HepG2 (cell line): Measurements from ENCODE around the gene EMC9. TPM values are rescaled to one million over a fixed set of nuclear protein-coding genes. Genes with fewer than 3 reads are reported as not detected.

Source experiments
- BORCS8-MEF2B ChIP-seq: sonication (generic); formaldehyde crosslinking; IDR thresholded peaks from 2 replicates; pipeline ENCODE4 v1.8.0; 2022; ENCODE audit warnings: mild to moderate bottlenecking, missing genetic modification reagents
- CENPX ChIP-seq: sonication (generic); formaldehyde crosslinking; IDR thresholded peaks from 2 replicates; pipeline ENCODE4 v1.9.0; 2021; ENCODE audit warnings: mild to moderate bottlenecking, missing genetic modification reagents, moderate library complexity
- CHD4 ChIP-seq: fragments of 200-600 bp; sonication (generic); IDR thresholded peaks from 2 replicates; pipeline ENCODE4 v1.7.0; 2017; ENCODE audit warnings: mild to moderate bottlenecking, low read length, borderline replicate concordance
- DPF2 ChIP-seq: sonication (generic); formaldehyde crosslinking; IDR thresholded peaks from 2 replicates; pipeline ENCODE4 v1.4.0; 2020; ENCODE audit warnings: mild to moderate bottlenecking, low read depth, missing genetic modification reagents, borderline replicate concordance
- ESRRA ChIP-seq: sonication (generic); formaldehyde crosslinking; IDR thresholded peaks from 2 replicates; pipeline ENCODE4 v1.5.1; 2020; ENCODE audit warnings: mild to moderate bottlenecking, low read depth, missing genetic modification reagents
- GPN1 ChIP-seq: sonication (generic); formaldehyde crosslinking; IDR thresholded peaks from 2 replicates; pipeline ENCODE4 v1.5.1; 2020; ENCODE audit warnings: missing genetic modification reagents, borderline replicate concordance
- HMGA1 ChIP-seq: sonication (generic); formaldehyde crosslinking; conservative IDR thresholded peaks from 2 replicates; pipeline ENCODE4 v1.4.0; 2020; ENCODE audit warnings: missing genetic modification reagents
- MAFF ChIP-seq: IDR thresholded peaks from 2 replicates; pipeline ENCODE4 v1.6.1; 2011; ENCODE audit warnings: low read depth, low read length, improper control_type of control experiment
- SIX1 ChIP-seq: sonication (generic); formaldehyde crosslinking; IDR thresholded peaks from 2 replicates; pipeline ENCODE4 v1.4.0; 2020; ENCODE audit warnings: missing genetic modification reagents, borderline replicate concordance
- SNRNP70 ChIP-seq: fragments of 200-400 bp; formaldehyde crosslinking; IDR thresholded peaks from 2 replicates; pipeline ENCODE4 v1.6.1; 2017; ENCODE audit warnings: mild to moderate bottlenecking, low read depth, low read length, moderate library complexity
- SP1 ChIP-seq, 2 experiments: fragments of 450-650 bp in 1 of 2; sonication (generic) in 1 of 2; formaldehyde crosslinking in 1 of 2; IDR thresholded peaks; 2 replicates each; pipeline versions ENCODE4 v1.4.0 to v1.6.1; 2016 to 2020; ENCODE audit warnings: missing genetic modification reagents in 1 of 2
- SP4 ChIP-seq: sonication (generic); formaldehyde crosslinking; IDR thresholded peaks from 2 replicates; pipeline ENCODE4 v1.8.1; 2023; ENCODE audit warnings: mild to moderate bottlenecking, missing genetic modification reagents
- SRSF4 ChIP-seq: fragments of 200-400 bp; formaldehyde crosslinking; IDR thresholded peaks from one replicate; pipeline ENCODE4 v1.6.1; 2018; ENCODE audit warnings: mild to moderate bottlenecking, low read depth, low read length, moderate library complexity; ENCODE audit not compliant: poor library complexity, severe bottlenecking
- TCF12 ChIP-seq, 2 experiments: fragments of 450-650 bp in 1 of 2; sonication (generic) in 1 of 2; formaldehyde crosslinking in 1 of 2; IDR thresholded peaks; 2 replicates each; pipeline versions ENCODE4 v1.6.1 to v1.8.0; 2017 to 2022; ENCODE audit warnings: antibody characterized with exemption in 1 of 2, mild to moderate bottlenecking in 1 of 2, missing genetic modification reagents in 1 of 2, moderate library complexity in 1 of 2
- ZBTB3 ChIP-seq: sonication (generic); formaldehyde crosslinking; IDR thresholded peaks from 2 replicates; pipeline ENCODE4 v1.4.0; 2020; ENCODE audit warnings: low read depth, mild to moderate bottlenecking, moderate library complexity, missing genetic modification reagents, borderline replicate concordance
- ZNF180 ChIP-seq: sonication (generic); formaldehyde crosslinking; IDR thresholded peaks from 2 replicates; pipeline ENCODE4 v1.4.0; 2020; ENCODE audit warnings: low read depth, missing genetic modification reagents, borderline replicate concordance
- ZNF207 ChIP-seq: fragments of 450-650 bp; IDR thresholded peaks from 2 replicates; pipeline ENCODE4 v1.6.1; 2016; ENCODE audit warnings: antibody characterized with exemption, borderline replicate concordance
- ZNF230 ChIP-seq: sonication (generic); formaldehyde crosslinking; IDR thresholded peaks from 2 replicates; pipeline ENCODE4 v1.4.0; 2020; ENCODE audit warnings: mild to moderate bottlenecking, missing genetic modification reagents
- ZNF333 ChIP-seq: sonication (generic); formaldehyde crosslinking; IDR thresholded peaks from 2 replicates; pipeline ENCODE4 v1.4.0; 2020; ENCODE audit warnings: mild to moderate bottlenecking, missing genetic modification reagents, borderline replicate concordance
- ZNF430 ChIP-seq: sonication (generic); formaldehyde crosslinking; IDR thresholded peaks from 2 replicates; pipeline ENCODE4 v1.9.0; 2021; ENCODE audit warnings: mild to moderate bottlenecking, missing genetic modification reagents
- ZNF556 ChIP-seq: sonication (generic); formaldehyde crosslinking; IDR thresholded peaks from 2 replicates; pipeline ENCODE4 v1.4.0; 2020; ENCODE audit warnings: mild to moderate bottlenecking, missing genetic modification reagents, borderline replicate concordance
- ZNF598 ChIP-seq: sonication (generic); formaldehyde crosslinking; IDR thresholded peaks from 2 replicates; pipeline ENCODE4 v1.5.1; 2020; ENCODE audit warnings: mild to moderate bottlenecking, missing genetic modification reagents, borderline replicate concordance
- ZNF674 ChIP-seq: sonication (generic); formaldehyde crosslinking; IDR thresholded peaks from 2 replicates; pipeline ENCODE4 v1.5.0; 2020; ENCODE audit warnings: low read depth, mild to moderate bottlenecking, missing genetic modification reagents
- polyA plus RNA-seq, 8 experiments: library from polyadenylated mRNA; depleted of rRNA in 3 of 8; stranded (reverse) in 7 of 8; unstranded in 1 of 8; fragments of >200 nt; fragmentation: Illumina TruSeq in 4 of 8; extraction: Trizol in 4 of 8; gene quantifications; 2 replicates each; pipeline versions ENCODE4 v1.2.1 to v1.2.3, GENCODE V29; 2011 to 2016; ENCODE audit warnings: low read depth in 4 of 8, missing spikeins in 1 of 8, mixed read lengths in 1 of 8; ENCODE audit not compliant: insufficient read depth in 1 of 8
- total RNA-seq, 5 experiments: library from RNA; depleted of rRNA; stranded (reverse); fragments of >200 nt; fragmentation: Illumina TruSeq; extraction: Trizol; gene quantifications; 2 replicates each; pipeline ENCODE4 v1.2.3, GENCODE V29; 2016; ENCODE audit warnings: low read depth in 1 of 5
- TF ChIP-seq, protein P1 (sequence below): sonication (generic); formaldehyde crosslinking; IDR thresholded peaks from 2 replicates; pipeline ENCODE4 v1.8.0; 2022; ENCODE audit warnings: mild to moderate bottlenecking, missing genetic modification reagents; ENCODE audit not compliant: insufficient replicate concordance
- TF ChIP-seq, protein P2 (sequence below): IDR thresholded peaks from 2 replicates; pipeline ENCODE4 v1.6.1; 2012; ENCODE audit warnings: inconsistent platforms
- TF ChIP-seq, protein P3 (sequence below): sonication (generic); formaldehyde crosslinking; IDR thresholded peaks from 2 replicates; pipeline ENCODE4 v1.5.1; 2020; ENCODE audit warnings: missing genetic modification reagents, mild to moderate bottlenecking, borderline replicate concordance

The EMC9 gene
- total and polyA plus RNA-seq, 2 of the 13 experiments (the other 11 are each of a cell fraction or from before 2014, with no cell fraction given): 60.5 to 78.7 TPM

DNA sequence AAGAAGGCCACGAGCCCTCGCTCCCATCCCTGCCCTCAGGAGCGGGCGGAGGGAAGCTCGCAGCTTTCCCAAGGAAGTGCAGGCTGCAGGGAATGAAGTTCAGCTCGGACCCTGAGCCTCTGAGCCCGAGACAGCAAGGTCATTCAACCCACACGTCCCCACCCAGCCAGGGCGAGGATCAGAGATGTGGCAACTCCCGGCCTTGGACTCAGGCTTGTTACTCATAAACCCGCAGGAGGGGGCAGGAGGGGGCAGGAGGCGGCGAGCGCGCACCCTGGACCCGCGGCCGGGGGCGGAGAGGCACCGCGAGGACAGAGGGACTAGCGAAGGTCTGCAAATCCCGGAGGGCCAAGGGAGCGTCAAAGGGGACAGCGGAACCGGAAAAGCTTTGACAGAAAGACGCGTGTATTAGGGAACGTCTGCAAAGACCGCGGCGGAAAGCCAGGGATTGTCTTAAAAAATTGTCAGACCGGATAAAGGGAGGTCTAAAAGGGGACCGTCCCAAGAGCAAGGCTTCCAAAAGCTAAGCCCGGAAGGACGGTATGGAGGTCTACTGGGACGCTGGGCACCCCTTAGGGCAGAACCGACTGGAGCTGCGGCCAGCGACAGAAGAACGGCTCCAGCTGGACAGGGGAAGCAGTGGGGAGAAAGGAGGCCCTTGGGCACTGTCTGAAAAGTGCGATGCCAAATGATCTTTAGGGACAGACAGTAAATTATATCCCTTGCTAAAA is 27.4 kb downstream of the EMC9 start (continued):
- TF ChIP-seq TCF12 (IDR thresholded peaks at IDR 0.05) (no peak), TCF12 (CRISPR knock-in tag; IDR thresholded peaks at IDR 0.05) (no peak; the same call in none of the 2 replicates), MAFF (no peak; the same call in 1 of the 2 replicates), ZNF207 (no peak), GPN1 (CRISPR knock-in tag) (peak; percentile 96; the same call in 1 of the 2 replicates), ZNF598 (peak; percentile 54; the same call in 1 of the 2 replicates), SP1 (IDR thresholded peaks at IDR 0.05) (no peak), SP1 (CRISPR knock-in tag; IDR thresholded peaks at IDR 0.05) (peak; percentile 76), BORCS8-MEF2B (peak; percentile 99), SRSF4 (no peak), ZNF430 (peak; percentile 98), SIX1 (CRISPR knock-in tag) (peak; percentile 87), DPF2 (CRISPR knock-in tag) (peak; percentile 99), ZNF556 (CRISPR knock-in tag) (peak; percentile 100), CHD4 (peak; percentile 89), ESRRA (CRISPR knock-in tag) (peak; percentile 100), SNRNP70 (no peak), ZNF230 (CRISPR knock-in tag) (peak; percentile 98), ZNF674 (no peak), HMGA1 (CRISPR knock-in tag) (0 out of 2 replicates have a peak, but pooled peaks have one; percentile 96), ZNF180 (CRISPR knock-in tag) (no peak; the same call in 1 of the 2 replicates), ZNF333 (peak; percentile 95; the same call in 1 of the 2 replicates), SP4 (CRISPR knock-in tag) (no peak), ZBTB3 (CRISPR knock-in tag) (peak; percentile 83), CENPX (CRISPR knock-in tag) (no peak)
- TF ChIP-seq, protein P1, sequence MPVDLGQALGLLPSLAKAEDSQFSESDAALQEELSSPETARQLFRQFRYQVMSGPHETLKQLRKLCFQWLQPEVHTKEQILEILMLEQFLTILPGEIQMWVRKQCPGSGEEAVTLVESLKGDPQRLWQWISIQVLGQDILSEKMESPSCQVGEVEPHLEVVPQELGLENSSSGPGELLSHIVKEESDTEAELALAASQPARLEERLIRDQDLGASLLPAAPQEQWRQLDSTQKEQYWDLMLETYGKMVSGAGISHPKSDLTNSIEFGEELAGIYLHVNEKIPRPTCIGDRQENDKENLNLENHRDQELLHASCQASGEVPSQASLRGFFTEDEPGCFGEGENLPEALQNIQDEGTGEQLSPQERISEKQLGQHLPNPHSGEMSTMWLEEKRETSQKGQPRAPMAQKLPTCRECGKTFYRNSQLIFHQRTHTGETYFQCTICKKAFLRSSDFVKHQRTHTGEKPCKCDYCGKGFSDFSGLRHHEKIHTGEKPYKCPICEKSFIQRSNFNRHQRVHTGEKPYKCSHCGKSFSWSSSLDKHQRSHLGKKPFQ (CRISPR knock-in tag): peak; percentile 92
- TF ChIP-seq, protein P2, sequence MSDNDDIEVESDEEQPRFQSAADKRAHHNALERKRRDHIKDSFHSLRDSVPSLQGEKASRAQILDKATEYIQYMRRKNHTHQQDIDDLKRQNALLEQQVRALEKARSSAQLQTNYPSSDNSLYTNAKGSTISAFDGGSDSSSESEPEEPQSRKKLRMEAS: no peak
- TF ChIP-seq, protein P3, sequence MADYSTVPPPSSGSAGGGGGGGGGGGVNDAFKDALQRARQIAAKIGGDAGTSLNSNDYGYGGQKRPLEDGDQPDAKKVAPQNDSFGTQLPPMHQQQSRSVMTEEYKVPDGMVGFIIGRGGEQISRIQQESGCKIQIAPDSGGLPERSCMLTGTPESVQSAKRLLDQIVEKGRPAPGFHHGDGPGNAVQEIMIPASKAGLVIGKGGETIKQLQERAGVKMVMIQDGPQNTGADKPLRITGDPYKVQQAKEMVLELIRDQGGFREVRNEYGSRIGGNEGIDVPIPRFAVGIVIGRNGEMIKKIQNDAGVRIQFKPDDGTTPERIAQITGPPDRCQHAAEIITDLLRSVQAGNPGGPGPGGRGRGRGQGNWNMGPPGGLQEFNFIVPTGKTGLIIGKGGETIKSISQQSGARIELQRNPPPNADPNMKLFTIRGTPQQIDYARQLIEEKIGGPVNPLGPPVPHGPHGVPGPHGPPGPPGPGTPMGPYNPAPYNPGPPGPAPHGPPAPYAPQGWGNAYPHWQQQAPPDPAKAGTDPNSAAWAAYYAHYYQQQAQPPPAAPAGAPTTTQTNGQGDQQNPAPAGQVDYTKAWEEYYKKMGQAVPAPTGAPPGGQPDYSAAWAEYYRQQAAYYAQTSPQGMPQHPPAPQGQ (CRISPR knock-in tag): peak; percentile 90; the same call in 1 of the 2 replicates
